Endodermal cell (in vitro differentiated cells): ENCODE data around the gene ZNRF3. TPM values are rescaled to one million over a fixed set of nuclear protein-coding genes. Genes with fewer than 3 reads are reported as not detected.

ENCODE experiments used
- DNase-seq: peaks from one replicate; pipeline ENCODE4 v3.0.0-alpha.2; 2017
- H3K27ac ChIP-seq: 2 replicates; pipeline ENCODE4 v1.5.1; 2013; ENCODE audit warnings: mild to moderate bottlenecking, low read depth, low read length, moderate library complexity
- H3K27me3 ChIP-seq: 2 replicates; pipeline ENCODE4 v1.6.1; 2013; ENCODE audit warnings: mild to moderate bottlenecking, low read length, moderate library complexity; ENCODE audit not compliant: insufficient read depth, control insufficient read depth, poor library complexity, severe bottlenecking
- H3K36me3 ChIP-seq: 2 replicates; pipeline ENCODE4 v1.7.0; 2013; ENCODE audit warnings: mild to moderate bottlenecking, low read length, moderate library complexity; ENCODE audit not compliant: control insufficient read depth, insufficient read depth
- H3K4me1 ChIP-seq: one replicate; pipeline ENCODE4 v1.7.0; 2013; ENCODE audit warnings: low read length; ENCODE audit not compliant: control insufficient read depth, insufficient read depth
- H3K4me3 ChIP-seq: 2 replicates; pipeline ENCODE4 v1.5.1; 2013; ENCODE audit warnings: mild to moderate bottlenecking, low read length, moderate library complexity
- H3K9ac ChIP-seq: 2 replicates; pipeline ENCODE4 v1.6.1; 2013; ENCODE audit warnings: mild to moderate bottlenecking, low read length, moderate library complexity; ENCODE audit not compliant: poor library complexity, severe bottlenecking; ENCODE audit errors: extremely low read depth
- H3K9me3 ChIP-seq: 2 replicates; pipeline ENCODE4 v1.6.1; 2013; ENCODE audit warnings: mild to moderate bottlenecking, low read length, moderate library complexity; ENCODE audit not compliant: control insufficient read depth
- H3K27ac Mint-ChIP-seq: 2 replicates; pipeline ENCODE4 v1.8.0; 2020; ENCODE audit warnings: mixed read lengths
- H3K27me3 Mint-ChIP-seq: 2 replicates; pipeline ENCODE4 v1.8.0; 2021; ENCODE audit warnings: mild to moderate bottlenecking, mixed read lengths; ENCODE audit not compliant: insufficient read depth
- H3K36me3 Mint-ChIP-seq: 2 replicates; pipeline ENCODE4 v1.8.0; 2020; ENCODE audit warnings: low read depth, mixed read lengths
- H3K4me1 Mint-ChIP-seq: 2 replicates; pipeline ENCODE4 v1.8.0; 2020; ENCODE audit warnings: mixed read lengths
- H3K4me3 Mint-ChIP-seq: 2 replicates; pipeline ENCODE4 v1.8.0; 2020; ENCODE audit warnings: mild to moderate bottlenecking, moderate library complexity, mixed read lengths
- H3K9me3 Mint-ChIP-seq: 2 replicates; pipeline ENCODE4 v1.8.0; 2020; ENCODE audit warnings: mild to moderate bottlenecking, mixed read lengths
- WGBS, 2 experiments: methylation state at CpG; one replicate each; pipeline versions ENCODE4 v1.1.5 to v1.1.7; 2013; ENCODE audit warnings: missing lambda C conversion rate in 2 of 2, mixed read lengths in 1 of 2; ENCODE audit not compliant: insufficient coverage in 1 of 2, insufficient read length in 1 of 2; 5-methylcytosine and 5-hydroxymethylcytosine counted together
- total RNA-seq, 2 donors: library from RNA; stranded (reverse); fragmentation: NEBNext Ultra II Directional in 1 of 2; extraction: Animal tissue kit (Norgen Biotek cat#: 25700) in 1 of 2; gene quantifications; 2 replicates in 1 of 2; 3 replicates in 1 of 2; pipeline ENCODE4 v1.2.1, GENCODE V29; 2021
- TF ChIP-seq, protein P1 (sequence below): fragments of 200-600 bp; sonication (generic); conservative IDR thresholded peaks from 2 replicates; pipeline ENCODE4 v1.5.0; 2021; ENCODE audit warnings: antibody characterized with exemption, mild to moderate bottlenecking

Gene ZNRF3
- total RNA-seq, 2 donors from 2014 or later = 15.8 to 19.8 TPM

DNA sequence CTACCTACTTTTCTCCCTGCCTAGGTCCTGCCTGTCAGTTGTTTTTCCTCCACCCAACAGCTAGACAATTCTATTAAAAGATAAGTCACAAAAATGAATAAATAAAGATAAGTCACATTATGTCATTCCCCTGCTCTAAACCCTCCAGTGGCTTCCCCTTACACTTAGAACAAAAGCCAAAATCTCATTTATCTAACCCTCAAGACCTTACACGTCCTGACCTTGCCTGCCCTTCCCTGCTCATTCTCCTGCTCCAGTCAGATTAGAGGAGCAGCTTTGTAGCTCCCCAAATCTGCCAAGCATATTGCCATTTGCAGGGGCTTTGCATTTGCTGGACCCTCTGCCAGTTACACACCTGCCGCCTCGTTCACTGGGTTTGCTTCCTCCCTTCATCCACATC is 206.1 kb downstream of the ZNRF3 start:
- no peak overlapping the region for H3K9ac ChIP-seq
- Mint-ChIP-seq H3K9me3 (no peaks in the 10 kb centered on the region), H3K27me3 (no peaks in the 10 kb centered on the region), H3K36me3 (peaks cover 4% of the 10 kb centered on the region), H3K27ac (no peak overlapping the region), H3K4me1 (no peaks in the 10 kb centered on the region), H3K4me3 (no peak overlapping the region)
- no peak overlapping the region for H3K4me3 ChIP-seq
- H3K36me3 ChIP-seq = no peaks in the 10 kb centered on the region
- H3K27ac ChIP-seq = no peak overlapping the region
- H3K27me3 ChIP-seq = no peaks in the 10 kb centered on the region
- no peak for DNase-seq
- H3K9me3 ChIP-seq = no peaks in the 10 kb centered on the region
- no peaks in the 10 kb centered on the region for H3K4me1 ChIP-seq
- 87 to 93% methylated on average over 3 of the region's 3 CpGs for WGBS, 2 experiments
- TF ChIP-seq, protein P1, sequence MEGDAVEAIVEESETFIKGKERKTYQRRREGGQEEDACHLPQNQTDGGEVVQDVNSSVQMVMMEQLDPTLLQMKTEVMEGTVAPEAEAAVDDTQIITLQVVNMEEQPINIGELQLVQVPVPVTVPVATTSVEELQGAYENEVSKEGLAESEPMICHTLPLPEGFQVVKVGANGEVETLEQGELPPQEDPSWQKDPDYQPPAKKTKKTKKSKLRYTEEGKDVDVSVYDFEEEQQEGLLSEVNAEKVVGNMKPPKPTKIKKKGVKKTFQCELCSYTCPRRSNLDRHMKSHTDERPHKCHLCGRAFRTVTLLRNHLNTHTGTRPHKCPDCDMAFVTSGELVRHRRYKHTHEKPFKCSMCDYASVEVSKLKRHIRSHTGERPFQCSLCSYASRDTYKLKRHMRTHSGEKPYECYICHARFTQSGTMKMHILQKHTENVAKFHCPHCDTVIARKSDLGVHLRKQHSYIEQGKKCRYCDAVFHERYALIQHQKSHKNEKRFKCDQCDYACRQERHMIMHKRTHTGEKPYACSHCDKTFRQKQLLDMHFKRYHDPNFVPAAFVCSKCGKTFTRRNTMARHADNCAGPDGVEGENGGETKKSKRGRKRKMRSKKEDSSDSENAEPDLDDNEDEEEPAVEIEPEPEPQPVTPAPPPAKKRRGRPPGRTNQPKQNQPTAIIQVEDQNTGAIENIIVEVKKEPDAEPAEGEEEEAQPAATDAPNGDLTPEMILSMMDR = no peak

- Histone ChIP-seq H3K4me1 (no peaks in the 10 kb centered on the region), H3K9me3 (no peaks in the 10 kb centered on the region), H3K27ac (no peak overlapping the region), H3K4me3 (no peak overlapping the region), H3K27me3 (no peaks in the 10 kb centered on the region), H3K9ac (no peak overlapping the region), H3K36me3 (peaks cover under 1% of the 10 kb centered on the region)
- no peak for DNase-seq
- peaks cover 5% of the 10 kb centered on the region for H3K36me3 Mint-ChIP-seq
- no peaks in the 10 kb centered on the region for H3K27me3 Mint-ChIP-seq
- 93 to 100% methylated on average over 2 to 3 of the region's 3 CpGs for WGBS, 2 experiments
- TF ChIP-seq, protein P1 = no peak
- no peak overlapping the region for H3K27ac Mint-ChIP-seq
- no peaks in the 10 kb centered on the region for H3K4me1 Mint-ChIP-seq
- no peak overlapping the region for H3K4me3 Mint-ChIP-seq
- H3K9me3 Mint-ChIP-seq = no peaks in the 10 kb centered on the region
These were observed 206.7 kb downstream of the ZNRF3 start for GRCh38 chr22:29090039-29090438.

GRCh38 chr22:29092243-29092642 is 208.9 kb downstream of the ZNRF3 start:
- H3K4me3 Mint-ChIP-seq = no peak overlapping the region
- no peaks in the 10 kb centered on the region for H3K9me3 ChIP-seq
- peaks cover 7% of the 10 kb centered on the region for H3K36me3 Mint-ChIP-seq
- no peaks in the 10 kb centered on the region for H3K27me3 Mint-ChIP-seq
- H3K4me1 Mint-ChIP-seq = peaks cover 11% of the 10 kb centered on the region
- DNase-seq = no peak
- H3K27ac ChIP-seq = no peak overlapping the region
- H3K27ac Mint-ChIP-seq = no peak overlapping the region
- TF ChIP-seq, protein P1 = no peak
- H3K9ac ChIP-seq = no peak overlapping the region
- peaks cover 5% of the 10 kb centered on the region for H3K4me1 ChIP-seq
- no peaks in the 10 kb centered on the region for H3K9me3 Mint-ChIP-seq
- H3K27me3 ChIP-seq = no peaks in the 10 kb centered on the region
- WGBS, 2 experiments = 95 to 100% methylated on average over 2 to 4 of the region's 4 CpGs
- H3K4me3 ChIP-seq = no peak overlapping the region
- H3K36me3 ChIP-seq = peaks cover 2% of the 10 kb centered on the region
